Lung (tissue), 12 donors: ENCODE measurements around the gene MOV10. TPM values are rescaled to one million over a fixed set of nuclear protein-coding genes. Genes with fewer than 3 reads are reported as not detected.

Source experiments
- ATAC-seq: fragments of 200-7000 bp; cut with Tn5 transposase; one replicate; pipeline ENCODE4 v1.9.1; 2020; ENCODE audit warnings: moderate number of reproducible peaks; ENCODE audit not compliant: insufficient read depth, low FRiP score
- DNase-seq, 3 donors: peaks; one replicate each; pipeline ENCODE4 v3.0.0-alpha.2; 2013 to 2017
- H3K27ac ChIP-seq, 2 donors: one replicate each; pipeline ENCODE4 v1.5.1; 2013; ENCODE audit warnings: mild to moderate bottlenecking in 2 of 2, moderate library complexity in 2 of 2, control low read depth in 1 of 2, inconsistent platforms in 1 of 2, low read depth in 1 of 2, low read length in 1 of 2
- H3K27me3 ChIP-seq, 3 donors: one replicate each; pipeline ENCODE4 v1.5.1; 2013; ENCODE audit warnings: low read length in 2 of 3; ENCODE audit not compliant: control insufficient read depth in 3 of 3, insufficient read depth in 3 of 3
- H3K36me3 ChIP-seq, 4 donors: one replicate each; pipeline ENCODE4 v1.5.1; 2013; ENCODE audit warnings: low read length in 4 of 4, mild to moderate bottlenecking in 1 of 4, moderate library complexity in 1 of 4; ENCODE audit not compliant: control insufficient read depth in 4 of 4, insufficient read depth in 4 of 4
- H3K4me1 ChIP-seq, 5 donors: one replicate each; pipeline ENCODE4 v1.5.1; 2013; ENCODE audit warnings: low read length in 5 of 5, mild to moderate bottlenecking in 2 of 5, moderate library complexity in 1 of 5; ENCODE audit not compliant: control insufficient read depth in 5 of 5, insufficient read depth in 5 of 5
- H3K4me3 ChIP-seq: one replicate; pipeline ENCODE4 v1.5.1; 2013; ENCODE audit warnings: mild to moderate bottlenecking, control low read depth, moderate library complexity
- H3K9ac ChIP-seq, 2 donors: one replicate each; pipeline ENCODE4 v1.5.1; 2013; ENCODE audit warnings: low read length in 2 of 2, control low read depth in 1 of 2; ENCODE audit not compliant: insufficient read depth in 1 of 2
- H3K9me3 ChIP-seq, 4 donors: one replicate each; pipeline ENCODE4 v1.5.1; 2013; ENCODE audit warnings: low read length in 3 of 4, mild to moderate bottlenecking in 1 of 4, moderate library complexity in 1 of 4; ENCODE audit not compliant: control insufficient read depth in 4 of 4, insufficient read depth in 3 of 4
- CTCF ChIP-seq: IDR thresholded peaks from 2 replicates; pipeline ENCODE4 v1.5.1; 2012; ENCODE audit warnings: mild to moderate bottlenecking; ENCODE audit errors: control extremely low read depth, extremely low read depth
- WGBS, 2 donors: extraction: QIAGEN DNeasy Blood & Tissue Kit; methylation state at CpG; one replicate each; pipeline ENCODE4 v1.1.7; 2013; 5-methylcytosine and 5-hydroxymethylcytosine counted together
- polyA plus RNA-seq, 2 donors: library from polyadenylated mRNA; stranded (reverse); fragments of 200-250 nt; gene quantifications; one replicate each; pipeline ENCODE4 v1.2.1, GENCODE V29; 2013
- total RNA-seq, 2 donors: library from RNA; depleted of rRNA in 1 of 2; stranded (reverse); fragments of >200 nt in 1 of 2; gene quantifications; one replicate each; pipeline ENCODE4 v1.2.1, GENCODE V29; 2014 to 2021
- donor health status: control.
- donor health status: control.
- donor health status: Bipolar disorder and iron deficiency.
- donor health status: healthy.
- donor health status: DM: yes; HTN: yes; CAD: no.

Gene MOV10
- total and polyA plus RNA-seq, 4 donors = 33.4 to 51.3 (median 40.2) TPM

GRCh38 chr1:112699425-112700144 lies 25.1 kb downstream of the MOV10 start:
- Histone ChIP-seq H3K9ac (no peak overlapping the region), H3K9me3 (no peaks in the 10 kb centered on the region), H3K27me3 (no peaks in the 10 kb centered on the region), H3K4me3 (no peak overlapping the region), H3K27ac (peak overlapping the region; percentile 88 to 89), H3K4me1 (peaks cover 6 to 28% (median 22%) of the 10 kb centered on the region in 5 donors), H3K36me3 (peaks cover 0 to 44% (median 37%) of the 10 kb centered on the region in 4 donors)
- TF ChIP-seq CTCF = no peak
- 76 to 79% methylated on average over 13 of the region's 13 CpGs for WGBS, 2 donors
- no peak for DNase-seq
- ATAC-seq = no peak

GRCh38 chr1:112700290-112701226 lies 26.1 kb downstream of the MOV10 start:
- 30 to 31% methylated on average over 7 of the region's 7 CpGs for WGBS, 2 donors
- Histone ChIP-seq H3K27ac (peak overlapping the region; percentile 88 to 89), H3K4me1 (peaks cover 10 to 34% (median 29%) of the 10 kb centered on the region in 5 donors), H3K36me3 (peaks cover 0 to 34% (median 29%) of the 10 kb centered on the region in 4 donors), H3K9me3 (no peaks in the 10 kb centered on the region), H3K27me3 (no peaks in the 10 kb centered on the region), H3K4me3 (no peak overlapping the region), H3K9ac (peak overlapping the region in 1 of 2 donors; percentile 51)
- DNase-seq (peak; percentile 95 to 97 (median 95)), ATAC-seq (peak; percentile 53)
- no peak for TF ChIP-seq CTCF

- Histone ChIP-seq H3K9ac (peak overlapping the region in 1 of 2 donors; percentile 35), H3K4me1 (peaks cover 12 to 40% (median 29%) of the 10 kb centered on the region in 5 donors), H3K27ac (peak overlapping the region; percentile 88 to 89), H3K4me3 (no peak overlapping the region), H3K36me3 (peaks cover 0 to 29% (median 21%) of the 10 kb centered on the region in 4 donors), H3K9me3 (no peaks in the 10 kb centered on the region), H3K27me3 (no peaks in the 10 kb centered on the region)
- ATAC-seq = no peak
- DNase-seq = no peak
- TF ChIP-seq CTCF = no peak
- WGBS, 2 donors = 74 to 81% methylated on average over 17 of the region's 17 CpGs
These were observed 27.0 kb downstream of the MOV10 start for GRCh38 chr1:112701227-112702066.
